GM18502 (cell line): ENCODE measurements around the gene SLC23A3.

Source experiments
- ATAC-seq: cut with Tn5 transposase; IDR thresholded peaks from one replicate; pipeline ENCODE4 v1.9.1; 2021; ENCODE audit warnings: mild to moderate bottlenecking; ENCODE audit not compliant: unreplicated experiment, poor library complexity

Gene SLC23A3

DNA sequence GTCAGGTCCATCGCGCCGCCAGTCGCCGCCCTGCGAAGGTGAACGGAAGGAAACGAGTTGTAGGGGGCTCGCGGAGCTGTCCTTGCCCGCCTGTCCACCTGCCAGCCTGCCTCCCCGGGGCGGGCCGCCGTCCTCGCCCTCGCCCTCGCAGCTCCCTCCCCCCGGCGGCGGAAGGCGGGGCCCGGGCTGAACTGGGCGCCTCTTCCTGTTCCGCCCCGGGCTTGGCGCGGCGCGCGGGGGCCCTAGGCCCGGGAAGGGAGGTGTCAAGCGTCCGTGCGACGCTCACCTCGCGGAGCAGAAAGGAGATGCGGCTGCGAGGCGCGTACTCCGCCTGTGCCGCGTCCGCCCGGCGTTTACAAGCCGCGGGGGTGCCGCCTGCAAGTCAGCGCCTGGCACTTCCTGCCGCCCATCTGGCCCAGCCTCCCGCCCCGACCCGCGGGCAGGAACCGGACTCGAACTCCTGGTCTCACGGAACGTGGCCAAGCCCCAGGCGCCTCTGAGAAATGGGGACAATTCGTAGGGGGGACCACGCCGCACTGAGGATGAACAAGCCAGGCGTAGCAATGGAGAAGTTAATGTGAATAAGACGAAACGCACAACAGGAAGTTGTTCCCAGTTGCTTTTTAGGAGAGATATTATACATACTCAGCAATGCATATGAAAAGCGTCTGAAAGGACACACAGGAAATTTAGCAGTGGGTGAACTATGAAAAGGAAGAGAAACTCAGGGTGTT lies 7.2 kb upstream of the SLC23A3 start, which contains the start of gene CNPPD1:
TSS of gene CNPPD1 (minus strand) at position 108 of the 734 bp plus-strand sequence. CDS start at position 11, 97 bp downstream.
- ATAC-seq: peak; percentile 68

GRCh38 chr2:219175928-219176817 lies 6.3 kb upstream of the SLC23A3 start:
- peak; percentile 29 for ATAC-seq

- no peak for ATAC-seq
Measured at GRCh38 chr2:219175486-219175885, 5.7 kb upstream of the SLC23A3 start.

- no peak for ATAC-seq
Measured at GRCh38 chr2:219174801-219175200, 5.0 kb upstream of the SLC23A3 start.

DNA sequence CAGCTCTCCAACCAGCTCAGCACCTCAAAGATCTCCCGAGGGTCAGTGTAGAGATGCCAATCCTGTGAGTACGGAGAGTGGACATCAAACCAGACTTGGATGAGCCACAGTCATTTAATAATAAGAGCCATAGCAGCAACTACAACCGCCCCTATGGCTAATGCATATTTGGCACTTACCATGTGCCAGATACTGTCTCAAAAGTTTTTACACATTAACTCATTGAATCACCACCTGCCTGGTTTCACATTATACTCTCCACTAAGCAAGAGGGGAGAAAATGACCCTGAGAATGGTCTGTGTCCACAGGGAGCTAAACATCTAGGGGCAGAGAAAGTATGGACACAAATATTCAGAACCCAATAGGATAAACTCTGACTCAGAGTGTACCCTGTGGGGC lies 4.3 kb upstream of the SLC23A3 start:
- ATAC-seq: no peak

GRCh38 chr2:219173176-219173575 lies 3.3 kb upstream of the SLC23A3 start:
- no peak for ATAC-seq

- no peak for ATAC-seq
Measured at GRCh38 chr2:219172231-219173154, 2.7 kb upstream of the SLC23A3 start.

- ATAC-seq: no peak
Measured at GRCh38 chr2:219171231-219171651, 1.4 kb upstream of the SLC23A3 start.

DNA sequence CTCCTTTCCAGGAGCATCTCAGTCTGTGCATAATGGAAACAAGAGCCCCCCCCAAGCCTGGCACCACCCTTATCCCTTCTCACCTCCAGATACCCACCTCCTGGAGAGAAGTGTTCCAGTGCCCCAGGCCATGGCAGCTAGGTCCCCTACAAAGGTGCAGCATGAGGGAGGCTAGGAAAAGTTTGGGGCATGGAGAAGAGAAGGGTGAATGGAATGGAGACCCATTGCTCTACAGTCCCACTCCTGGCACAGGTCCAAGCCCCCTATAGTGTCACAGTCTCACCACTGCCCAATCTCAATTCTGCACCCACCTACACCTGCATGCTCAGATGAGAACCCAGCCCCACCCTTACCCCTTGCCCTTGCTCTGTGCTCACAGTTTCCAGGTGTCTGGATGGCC lies 897 bp downstream of the SLC23A3 start:
- ATAC-seq: no peak

DNA sequence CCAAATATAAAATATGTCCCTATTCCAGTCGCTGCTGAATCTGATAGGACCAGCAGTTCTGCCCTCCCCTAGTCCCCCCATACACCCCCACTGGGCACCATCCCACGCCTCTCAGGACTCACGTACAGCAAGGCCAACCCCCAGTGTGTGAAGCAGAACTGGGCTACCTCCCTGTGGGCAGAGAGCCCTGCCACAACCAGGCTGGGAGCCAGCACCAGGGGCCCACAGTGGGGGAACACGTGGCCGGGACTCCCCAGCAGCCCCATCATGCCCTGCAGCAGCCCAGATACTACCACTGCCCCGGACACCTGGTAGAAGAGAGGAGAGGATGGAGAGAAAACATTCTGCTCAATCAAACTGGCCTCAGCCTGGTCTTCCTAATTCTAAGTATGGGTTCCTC lies 1.3 kb downstream of the SLC23A3 start:
- ATAC-seq: no peak

- no peak for ATAC-seq
Measured at GRCh38 chr2:219167997-219168396, 1.8 kb downstream of the SLC23A3 start.

- no peak for ATAC-seq
Measured at GRCh38 chr2:219165058-219165911, 4.5 kb downstream of the SLC23A3 start.

DNA sequence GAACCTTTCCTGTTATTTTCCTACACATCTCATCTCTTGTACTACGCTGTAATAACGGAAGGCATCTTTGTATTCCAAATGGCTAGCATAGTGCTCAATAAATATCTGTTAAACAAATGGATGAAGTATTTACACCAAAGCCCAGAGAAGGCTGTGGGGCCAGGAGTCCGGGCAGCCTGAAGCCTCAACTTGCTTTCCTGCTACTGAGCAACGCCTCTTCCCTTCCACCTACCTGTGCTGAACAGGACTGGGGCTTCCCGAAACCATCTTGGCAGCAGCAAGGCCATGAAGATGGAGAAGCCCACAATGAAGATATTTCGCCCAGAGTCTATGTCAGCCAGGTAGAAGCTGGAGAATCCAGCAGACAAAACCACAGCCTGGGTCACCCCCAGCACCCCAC lies 6.7 kb downstream of the SLC23A3 start:
- no peak for ATAC-seq

- no peak for ATAC-seq
Measured at GRCh38 chr2:219161097-219161496, 8.7 kb downstream of the SLC23A3 start.

DNA sequence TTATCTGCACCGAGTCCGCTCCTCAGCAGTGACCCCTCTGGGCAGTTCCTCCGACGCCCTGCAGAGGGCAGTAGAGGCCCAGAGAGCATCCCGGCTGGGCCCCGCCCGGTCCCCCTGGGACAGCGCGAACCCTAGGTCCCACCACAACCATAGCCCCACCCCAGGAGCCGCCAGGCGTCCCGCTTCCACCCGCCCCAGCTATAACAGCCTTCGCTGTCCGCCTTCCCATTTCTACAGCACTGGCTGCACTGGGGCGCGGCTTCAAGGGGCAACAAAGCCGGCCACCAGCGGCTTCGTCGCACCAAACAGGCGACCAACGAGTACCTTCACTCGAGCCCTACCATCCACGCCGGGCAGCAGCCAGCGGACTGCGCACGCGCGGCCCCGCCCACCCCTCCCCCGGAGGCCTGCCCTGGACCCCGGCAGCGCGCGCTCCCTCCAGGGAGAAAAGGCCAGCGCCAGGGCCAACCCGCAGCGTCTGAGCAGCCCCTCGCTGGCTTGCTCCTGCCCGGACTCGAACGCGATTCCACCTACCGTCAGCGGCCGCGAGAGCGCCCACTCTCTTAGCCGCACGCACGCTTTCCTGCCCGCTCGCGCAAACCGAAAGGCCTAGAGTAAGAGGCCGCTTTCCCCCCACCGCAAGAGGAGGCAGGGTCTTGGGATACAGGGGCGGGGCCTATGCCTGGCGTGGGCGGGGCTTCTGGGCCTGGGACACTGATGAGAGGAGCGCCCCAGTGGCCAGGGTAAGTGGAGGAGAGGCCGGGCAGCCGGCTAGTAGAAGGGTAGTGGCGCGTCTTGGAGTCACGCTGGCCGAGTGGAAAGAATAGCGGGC lies 9.4 kb downstream of the SLC23A3 start, which contains the start of gene NHEJ1:
TSS of gene NHEJ1 (minus strand) at position 630 of the 832 bp plus-strand sequence. CDS start 2,453 bp downstream, outside the sequence.
- peak; percentile 86 for ATAC-seq

DNA sequence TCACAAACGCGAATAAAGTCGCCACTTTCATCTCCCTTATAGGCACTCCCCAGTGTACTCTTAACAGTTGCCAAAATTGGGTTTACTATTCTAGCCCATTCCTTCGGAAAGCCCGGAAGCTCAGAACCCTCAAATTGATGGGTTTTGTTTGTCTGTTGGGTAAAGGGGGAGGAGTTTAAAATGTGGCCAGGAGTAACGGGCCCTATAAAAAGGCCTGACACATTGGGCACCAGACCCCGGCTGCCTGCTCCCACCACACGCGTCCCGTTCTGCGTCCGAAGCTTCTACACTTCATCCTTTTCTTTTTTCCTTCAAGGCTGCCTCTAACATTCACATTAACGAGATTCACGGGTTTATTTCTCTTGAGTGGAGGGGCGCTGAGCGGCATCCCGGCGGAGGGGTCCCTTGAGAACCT lies 10.1 kb downstream of the SLC23A3 start:
- peak; percentile 9 for ATAC-seq

DNA sequence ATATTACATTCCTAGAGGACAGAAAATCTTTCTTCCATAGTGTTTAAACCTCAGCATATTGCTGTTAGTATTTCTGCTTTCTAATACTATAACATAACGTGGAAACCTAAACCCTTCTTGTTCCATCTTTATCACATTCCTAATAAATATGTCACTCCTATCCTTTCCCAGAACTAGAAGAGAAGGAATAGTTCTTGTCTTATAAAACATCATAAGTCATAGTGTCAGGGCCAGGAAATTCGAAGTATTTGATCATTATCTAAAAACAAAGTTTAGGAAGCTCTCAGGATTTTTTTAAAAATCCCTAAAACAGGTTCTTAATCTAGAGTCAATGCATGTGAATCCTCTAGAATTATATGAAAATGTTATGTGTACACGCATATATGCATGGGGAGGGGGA lies 11.2 kb downstream of the SLC23A3 start:
- no peak for ATAC-seq

GRCh38 chr2:219158025-219158424 lies 11.8 kb downstream of the SLC23A3 start:
- no peak for ATAC-seq
